DOHH2 (cell line): ENCODE results near the gene FRS3.

Source experiments
- H3F3A ChIP-seq: fragments of 200-600 bp; sonication (generic), shearing (Covaris generic); 2 replicates; pipeline ENCODE4 v1.6.0; 2016; ENCODE audit warnings: antibody characterized with exemption, mild to moderate bottlenecking; ENCODE audit not compliant: control insufficient read depth, insufficient read depth
- H3K27ac ChIP-seq: fragments of 200-600 bp; sonication (generic); 2 replicates; pipeline ENCODE4 v1.5.1; 2014; ENCODE audit warnings: low read depth, mild to moderate bottlenecking, low read length, moderate library complexity
- H3K27me3 ChIP-seq: fragments of 200-600 bp; sonication (generic); 2 replicates; pipeline ENCODE4 v1.6.1; 2014; ENCODE audit warnings: mild to moderate bottlenecking, low read length, mixed read lengths; ENCODE audit not compliant: control insufficient read depth
- H3K36me3 ChIP-seq: fragments of 200-600 bp; sonication (generic); 2 replicates; pipeline ENCODE4 v1.6.1; 2014; ENCODE audit warnings: mild to moderate bottlenecking, low read length, moderate library complexity, mixed read lengths; ENCODE audit not compliant: control insufficient read depth
- H3K4me1 ChIP-seq: fragments of 200-600 bp; sonication (generic); 2 replicates; pipeline ENCODE4 v1.6.1; 2014; ENCODE audit warnings: mild to moderate bottlenecking, low read length, mixed read lengths; ENCODE audit not compliant: control insufficient read depth
- H3K4me2 ChIP-seq: fragments of 200-600 bp; sonication (generic); 2 replicates; pipeline ENCODE4 v1.6.0; 2014; ENCODE audit warnings: mild to moderate bottlenecking, low read length, moderate library complexity
- H3K4me3 ChIP-seq: fragments of 200-600 bp; sonication (generic); 2 replicates; pipeline ENCODE4 v1.5.1; 2014; ENCODE audit warnings: mild to moderate bottlenecking, low read length, mixed read lengths
- H3K79me2 ChIP-seq: fragments of 200-600 bp; sonication (generic); 2 replicates; pipeline ENCODE4 v1.6.1; 2014; ENCODE audit warnings: mild to moderate bottlenecking, low read length, mixed read lengths; ENCODE audit not compliant: control insufficient read depth
- H3K9me2 ChIP-seq: fragments of 200-600 bp; sonication (generic); replicated peaks from 2 replicates; pipeline ENCODE4 v1.6.1; 2014; ENCODE audit warnings: mild to moderate bottlenecking, low read length, mixed read lengths; ENCODE audit not compliant: control insufficient read depth
- H3K9me3 ChIP-seq: fragments of 200-600 bp; sonication (generic); 2 replicates; pipeline ENCODE4 v1.6.1; 2014; ENCODE audit warnings: antibody characterized with exemption, low read length, mixed read lengths; ENCODE audit not compliant: control insufficient read depth, insufficient read depth
- H4K20me1 ChIP-seq: fragments of 200-600 bp; sonication (generic); 2 replicates; pipeline ENCODE4 v1.6.0; 2014; ENCODE audit warnings: low read depth, mild to moderate bottlenecking, antibody characterized with exemption, low read length, moderate library complexity; ENCODE audit not compliant: control insufficient read depth, insufficient read depth
- CTCF ChIP-seq: fragments of 200-600 bp; sonication (generic); IDR thresholded peaks from one replicate; pipeline ENCODE4 v1.5.1; 2014; ENCODE audit warnings: antibody characterized with exemption, mild to moderate bottlenecking, low read depth, low read length; ENCODE audit not compliant: poor library complexity, severe bottlenecking
- EZH2phosphoT487 ChIP-seq: fragments of 200-600 bp; sonication (generic); IDR thresholded peaks from 2 replicates; pipeline ENCODE4 v1.6.1; 2017; ENCODE audit warnings: borderline replicate concordance, mild to moderate bottlenecking, antibody characterized with exemption, low read length, moderate library complexity, mixed read lengths

FRS3 gene

GRCh38 chr6:41744236-41744787 is 35.4 kb downstream of the FRS3 start:
- H3K9me2 ChIP-seq: no peaks in the 10 kb centered on the region
- no peak for TF ChIP-seq EZH2phosphoT487
- no peak for TF ChIP-seq CTCF
- no peaks in the 10 kb centered on the region for H3K9me3 ChIP-seq
- H3F3A ChIP-seq: no peaks in the 10 kb centered on the region
- H3K4me1 ChIP-seq: no peaks in the 10 kb centered on the region
- H3K4me2 ChIP-seq: no peak overlapping the region
- no peak overlapping the region for H3K27ac ChIP-seq
- no peaks in the 10 kb centered on the region for H3K79me2 ChIP-seq
- no peaks in the 10 kb centered on the region for H3K36me3 ChIP-seq
- H4K20me1 ChIP-seq: no peaks in the 10 kb centered on the region
- H3K4me3 ChIP-seq: no peak overlapping the region
- peaks cover 6% of the 10 kb centered on the region; the same call in 1 of the 2 replicates for H3K27me3 ChIP-seq

GRCh38 chr6:41743406-41744235 is 36.1 kb downstream of the FRS3 start:
- H3K4me2 ChIP-seq: no peak overlapping the region
- no peaks in the 10 kb centered on the region for H3K79me2 ChIP-seq
- H3K27ac ChIP-seq: no peak overlapping the region
- no peaks in the 10 kb centered on the region for H3F3A ChIP-seq
- H3K9me3 ChIP-seq: no peaks in the 10 kb centered on the region
- no peaks in the 10 kb centered on the region for H3K9me2 ChIP-seq
- no peaks in the 10 kb centered on the region for H3K4me1 ChIP-seq
- no peak overlapping the region for H3K4me3 ChIP-seq
- no peak for TF ChIP-seq EZH2phosphoT487
- TF ChIP-seq CTCF: no peak
- no peaks in the 10 kb centered on the region for H3K36me3 ChIP-seq
- H3K27me3 ChIP-seq: peaks cover 6% of the 10 kb centered on the region; the same call in 1 of the 2 replicates
- H4K20me1 ChIP-seq: no peaks in the 10 kb centered on the region

DNA sequence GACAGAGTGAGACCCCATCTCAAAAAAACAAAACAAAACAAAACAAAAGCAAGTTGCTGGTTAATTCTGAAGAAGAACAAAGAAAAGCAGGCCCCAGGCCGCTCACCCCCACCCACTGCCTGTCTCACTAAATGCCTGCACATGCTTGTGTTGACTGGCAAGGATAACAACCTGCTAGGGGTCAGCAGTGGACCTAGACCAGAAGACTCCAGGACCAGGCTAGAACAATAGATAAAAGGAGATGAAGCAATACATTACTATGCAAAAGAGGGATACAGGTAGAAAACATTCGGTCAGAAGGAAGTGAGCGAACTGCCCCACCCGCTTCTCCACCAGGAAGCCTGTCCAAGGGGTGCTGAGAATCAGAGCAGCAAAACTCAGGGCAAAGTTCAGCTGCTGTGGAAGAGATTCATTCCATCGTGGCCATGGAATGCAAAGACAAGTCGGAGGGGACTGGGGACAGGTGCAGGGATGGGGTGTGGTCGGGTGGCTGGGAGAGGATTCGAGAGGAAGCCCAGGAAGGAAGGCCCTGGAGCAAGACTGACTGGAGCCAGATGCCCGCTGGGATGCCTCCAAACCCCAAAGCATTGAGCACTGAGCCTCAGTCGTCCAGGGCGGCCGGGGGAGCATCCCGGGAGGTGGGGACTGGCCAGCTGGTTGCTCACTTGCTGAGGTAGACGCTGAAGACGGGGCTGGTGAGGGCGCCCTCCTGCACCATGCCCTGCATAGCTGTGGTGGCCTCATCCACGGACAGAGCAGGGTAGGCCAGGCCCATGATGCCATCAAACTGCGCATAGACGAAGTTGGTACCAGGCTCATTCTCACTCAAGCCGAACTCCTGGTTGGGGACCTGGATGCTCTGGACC is 37.8 kb downstream of the FRS3 start:
- no peak overlapping the region for H3K4me2 ChIP-seq
- peaks cover 6% of the 10 kb centered on the region; the same call in 1 of the 2 replicates for H3K27me3 ChIP-seq
- no peaks in the 10 kb centered on the region for H3K9me2 ChIP-seq
- H3K9me3 ChIP-seq: no peaks in the 10 kb centered on the region
- H3K4me1 ChIP-seq: no peaks in the 10 kb centered on the region
- H4K20me1 ChIP-seq: no peaks in the 10 kb centered on the region
- no peaks in the 10 kb centered on the region for H3K36me3 ChIP-seq
- H3K79me2 ChIP-seq: no peaks in the 10 kb centered on the region
- H3K27ac ChIP-seq: no peak overlapping the region
- no peak overlapping the region for H3K4me3 ChIP-seq
- H3F3A ChIP-seq: no peaks in the 10 kb centered on the region
- TF ChIP-seq CTCF (no peak), EZH2phosphoT487 (no peak)
